SU-DHL-6 (cell line): Measurements from ENCODE around the gene FRS2.

ENCODE experiments used
- EZH2phosphoT487 ChIP-seq: fragments of 200-600 bp; sonication (generic), shearing (Covaris generic); conservative IDR thresholded peaks from 2 replicates; pipeline ENCODE4 v1.6.1; 2018; ENCODE audit warnings: mild to moderate bottlenecking, antibody characterized with exemption, low read length, moderate library complexity, mixed read lengths
- TF ChIP-seq, protein P1 (sequence below): fragments of 200-600 bp; sonication (generic); IDR thresholded peaks from one replicate; pipeline ENCODE4 v1.5.1; 2017; ENCODE audit warnings: antibody characterized with exemption, mild to moderate bottlenecking, low read length, moderate library complexity; ENCODE audit not compliant: insufficient read depth, poor library complexity, severe bottlenecking

GRCh38 chr12:69440886-69441285 is 29.3 kb upstream of the FRS2 start:
- TF ChIP-seq, protein P1, sequence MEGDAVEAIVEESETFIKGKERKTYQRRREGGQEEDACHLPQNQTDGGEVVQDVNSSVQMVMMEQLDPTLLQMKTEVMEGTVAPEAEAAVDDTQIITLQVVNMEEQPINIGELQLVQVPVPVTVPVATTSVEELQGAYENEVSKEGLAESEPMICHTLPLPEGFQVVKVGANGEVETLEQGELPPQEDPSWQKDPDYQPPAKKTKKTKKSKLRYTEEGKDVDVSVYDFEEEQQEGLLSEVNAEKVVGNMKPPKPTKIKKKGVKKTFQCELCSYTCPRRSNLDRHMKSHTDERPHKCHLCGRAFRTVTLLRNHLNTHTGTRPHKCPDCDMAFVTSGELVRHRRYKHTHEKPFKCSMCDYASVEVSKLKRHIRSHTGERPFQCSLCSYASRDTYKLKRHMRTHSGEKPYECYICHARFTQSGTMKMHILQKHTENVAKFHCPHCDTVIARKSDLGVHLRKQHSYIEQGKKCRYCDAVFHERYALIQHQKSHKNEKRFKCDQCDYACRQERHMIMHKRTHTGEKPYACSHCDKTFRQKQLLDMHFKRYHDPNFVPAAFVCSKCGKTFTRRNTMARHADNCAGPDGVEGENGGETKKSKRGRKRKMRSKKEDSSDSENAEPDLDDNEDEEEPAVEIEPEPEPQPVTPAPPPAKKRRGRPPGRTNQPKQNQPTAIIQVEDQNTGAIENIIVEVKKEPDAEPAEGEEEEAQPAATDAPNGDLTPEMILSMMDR = no peak
- no peak for TF ChIP-seq EZH2phosphoT487
